ENCODE results near the gene SRSF1. TPM values are rescaled to one million over a fixed set of nuclear protein-coding genes. Genes with fewer than 3 reads are reported as not detected.

SRSF1 gene
- total RNA-seq, 1 experiment from 2014 or later = 462 TPM

- H3K27me3 ChIP-seq (ENCODE audit: insufficient read depth, low read length) = no peaks in the 10 kb centered on the region
- H3K9me3 Mint-ChIP-seq = no peaks in the 10 kb centered on the region
- H3K4ac ChIP-seq (ENCODE audit: low read depth, low read length) = no peak overlapping the region
- no peak overlapping the region for H4K5ac ChIP-seq (ENCODE audit: insufficient read length, low read depth, low read length)
- no peak overlapping the region for H2AK5ac ChIP-seq (ENCODE audit: insufficient read length, low read length)
- H4K8ac ChIP-seq (replicated peaks; ENCODE audit: insufficient read length, low read depth, low read length) = no peak overlapping the region
- H3K23me2 ChIP-seq (ENCODE audit: insufficient read length, low read depth, low read length, poor library complexity, severe bottlenecking) = peaks cover 8% of the 10 kb centered on the region
- no peak overlapping the region for H2BK20ac ChIP-seq (ENCODE audit: low read depth, low read length, poor library complexity, severe bottlenecking)
- no peak overlapping the region for H3K4me2 ChIP-seq (ENCODE audit: insufficient read depth, insufficient read length, low read length)
- no CpG with 5 or more reads among the region's 1 CpG for WGBS (ENCODE audit: extremely low coverage, insufficient read length, low lambda C conversion rate)
- no peak overlapping the region for H3K18ac ChIP-seq (ENCODE audit: insufficient read length, low read depth, low read length)
- no peak for DNase-seq
- no peak overlapping the region for H3K56ac ChIP-seq (ENCODE audit: insufficient read length, low read depth, low read length)
- H2BK12ac ChIP-seq (ENCODE audit: insufficient read length, low read depth, low read length) = no peak overlapping the region
- no peak overlapping the region for H3K23ac ChIP-seq (ENCODE audit: insufficient read length, low read depth, low read length)
- no peak overlapping the region for H2BK120ac ChIP-seq (ENCODE audit: low read depth, low read length, poor library complexity, severe bottlenecking)
- no peaks in the 10 kb centered on the region for H3K27me3 Mint-ChIP-seq (ENCODE audit: low read depth)
- no peak overlapping the region for H3T11ph ChIP-seq (ENCODE audit: low read length)
- no peak overlapping the region for H3K27ac ChIP-seq (ENCODE audit: insufficient read length, low read depth, low read length)
- H2AFZ ChIP-seq (ENCODE audit: low read length) = no peak overlapping the region
- H3K4me1 Mint-ChIP-seq = peaks cover 33 to 37% of the 10 kb centered on the region in 2 experiments
- H2BK5ac ChIP-seq (ENCODE audit: insufficient read length, low read length) = no peak overlapping the region
- H3K36me3 Mint-ChIP-seq (ENCODE audit: insufficient read depth in 1 of 3, low read depth in 3 of 3) = peaks cover 4 to 47% (median 42%) of the 10 kb centered on the region in 3 experiments
- no peak overlapping the region for H3K9ac ChIP-seq (ENCODE audit: extremely low read depth, insufficient read length, low read length)
- H3K4me3 Mint-ChIP-seq = no peak overlapping the region; a peak in 1 of 5 replicates
- H4K20me1 ChIP-seq (ENCODE audit: control insufficient read depth, insufficient read depth, insufficient read length) = no peaks in the 10 kb centered on the region
- H3K9me3 ChIP-seq (ENCODE audit: control insufficient read depth, low read depth, low read length) = no peaks in the 10 kb centered on the region
- peaks cover 6% of the 10 kb centered on the region for H3K79me1 ChIP-seq (ENCODE audit: insufficient read depth, low read depth, low read length, poor library complexity, severe bottlenecking)
- H4K91ac ChIP-seq (ENCODE audit: insufficient read length, low read depth, low read length) = no peak overlapping the region
- no peak overlapping the region for H3K14ac ChIP-seq (ENCODE audit: insufficient read depth, low read length)
- no peak overlapping the region for H3K27ac Mint-ChIP-seq
- no peak overlapping the region for H2BK15ac ChIP-seq (ENCODE audit: low read depth, low read length)
- H3K79me2 ChIP-seq (ENCODE audit: insufficient read depth, low read length) = peaks cover 19% of the 10 kb centered on the region; the same call in 1 of the 2 replicates
- H3K4me1 ChIP-seq (ENCODE audit: insufficient read depth, low read length) = no peaks in the 10 kb centered on the region
- TF ChIP-seq CTCF (conservative IDR thresholded peaks at IDR 0.05) = no peak
Measured at GRCh38 chr17:57983446-57983845, 23.6 kb downstream of the SRSF1 start.

Measured in H9 (cell line).